Measurements from ENCODE around the gene RBM33.

DNA sequence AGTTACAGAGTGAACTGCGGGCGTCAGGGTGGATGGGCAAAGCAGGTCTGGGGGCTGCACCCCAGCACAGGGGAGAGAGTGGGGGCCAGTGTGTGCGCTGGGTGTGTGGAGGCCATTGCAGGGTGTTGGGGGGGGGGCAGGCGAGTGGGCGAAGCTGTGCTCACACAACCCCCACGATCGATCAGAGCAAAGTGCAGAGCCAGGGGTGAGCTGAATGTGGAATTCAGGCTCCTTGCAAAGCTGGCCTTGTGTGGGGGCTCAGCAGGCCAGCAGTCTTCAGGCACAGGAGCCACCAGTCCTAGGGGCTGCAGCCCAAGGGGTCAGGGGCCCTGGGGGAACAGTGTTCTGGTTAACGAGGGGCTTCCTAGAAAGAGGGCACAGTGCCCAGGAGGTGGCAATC, 168.7 kb downstream of the RBM33 start:
- TF ChIP-seq, protein P1, sequence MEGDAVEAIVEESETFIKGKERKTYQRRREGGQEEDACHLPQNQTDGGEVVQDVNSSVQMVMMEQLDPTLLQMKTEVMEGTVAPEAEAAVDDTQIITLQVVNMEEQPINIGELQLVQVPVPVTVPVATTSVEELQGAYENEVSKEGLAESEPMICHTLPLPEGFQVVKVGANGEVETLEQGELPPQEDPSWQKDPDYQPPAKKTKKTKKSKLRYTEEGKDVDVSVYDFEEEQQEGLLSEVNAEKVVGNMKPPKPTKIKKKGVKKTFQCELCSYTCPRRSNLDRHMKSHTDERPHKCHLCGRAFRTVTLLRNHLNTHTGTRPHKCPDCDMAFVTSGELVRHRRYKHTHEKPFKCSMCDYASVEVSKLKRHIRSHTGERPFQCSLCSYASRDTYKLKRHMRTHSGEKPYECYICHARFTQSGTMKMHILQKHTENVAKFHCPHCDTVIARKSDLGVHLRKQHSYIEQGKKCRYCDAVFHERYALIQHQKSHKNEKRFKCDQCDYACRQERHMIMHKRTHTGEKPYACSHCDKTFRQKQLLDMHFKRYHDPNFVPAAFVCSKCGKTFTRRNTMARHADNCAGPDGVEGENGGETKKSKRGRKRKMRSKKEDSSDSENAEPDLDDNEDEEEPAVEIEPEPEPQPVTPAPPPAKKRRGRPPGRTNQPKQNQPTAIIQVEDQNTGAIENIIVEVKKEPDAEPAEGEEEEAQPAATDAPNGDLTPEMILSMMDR (IDR thresholded peaks at IDR 0.05 in 8 of 11, conservative IDR thresholded peaks at IDR 0.05 in 3 of 11), result no peak
- TF ChIP-seq POLR2AphosphoS5 (IDR thresholded peaks at IDR 0.05), result no peak
- no peak for TF ChIP-seq POLR2A (IDR thresholded peaks at IDR 0.05)
